Measurements from ENCODE around the gene LY6G5B.
A peak's percentile ranks its signal among the peaks of the same experiment; 100 is the strongest.
"Not testable (repeated sequence)": the region's sequence is repeated elsewhere in the genome, so short reads cannot be mapped to it uniquely, and the experiment has no call there.

LY6G5B gene

GRCh38 chr6:31692353-31692752 lies 22.6 kb downstream of the LY6G5B start:
- no peak for DNase-seq

DNA sequence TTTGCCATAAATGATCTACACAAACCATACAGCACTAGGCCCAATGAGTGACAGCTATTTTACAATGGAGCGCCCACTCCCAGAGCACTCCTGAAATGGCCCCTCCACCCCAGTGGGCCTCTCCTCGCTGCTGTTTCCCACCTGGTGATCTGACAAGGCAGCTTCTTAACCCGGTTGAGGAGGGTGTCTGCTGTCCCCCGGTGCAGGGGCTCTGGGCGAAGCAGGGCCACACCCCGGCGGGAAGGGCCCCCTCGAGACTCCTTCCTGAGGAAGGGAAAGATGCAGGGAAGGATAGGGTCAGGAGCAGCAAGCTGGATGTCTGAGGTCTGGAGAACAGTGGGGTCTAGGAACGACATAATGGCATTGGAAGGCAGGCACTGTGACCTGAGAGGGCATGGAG lies 23.1 kb downstream of the LY6G5B start:
- DNase-seq, result no peak

GRCh38 chr6:31693535-31693934 lies 23.8 kb downstream of the LY6G5B start:
- no peak for DNase-seq

GRCh38 chr6:31697555-31697954 lies 27.8 kb downstream of the LY6G5B start:
- DNase-seq, result no peak

GRCh38 chr6:31700740-31701401 lies 31.1 kb downstream of the LY6G5B start:
- DNase-seq, result no peak

DNA sequence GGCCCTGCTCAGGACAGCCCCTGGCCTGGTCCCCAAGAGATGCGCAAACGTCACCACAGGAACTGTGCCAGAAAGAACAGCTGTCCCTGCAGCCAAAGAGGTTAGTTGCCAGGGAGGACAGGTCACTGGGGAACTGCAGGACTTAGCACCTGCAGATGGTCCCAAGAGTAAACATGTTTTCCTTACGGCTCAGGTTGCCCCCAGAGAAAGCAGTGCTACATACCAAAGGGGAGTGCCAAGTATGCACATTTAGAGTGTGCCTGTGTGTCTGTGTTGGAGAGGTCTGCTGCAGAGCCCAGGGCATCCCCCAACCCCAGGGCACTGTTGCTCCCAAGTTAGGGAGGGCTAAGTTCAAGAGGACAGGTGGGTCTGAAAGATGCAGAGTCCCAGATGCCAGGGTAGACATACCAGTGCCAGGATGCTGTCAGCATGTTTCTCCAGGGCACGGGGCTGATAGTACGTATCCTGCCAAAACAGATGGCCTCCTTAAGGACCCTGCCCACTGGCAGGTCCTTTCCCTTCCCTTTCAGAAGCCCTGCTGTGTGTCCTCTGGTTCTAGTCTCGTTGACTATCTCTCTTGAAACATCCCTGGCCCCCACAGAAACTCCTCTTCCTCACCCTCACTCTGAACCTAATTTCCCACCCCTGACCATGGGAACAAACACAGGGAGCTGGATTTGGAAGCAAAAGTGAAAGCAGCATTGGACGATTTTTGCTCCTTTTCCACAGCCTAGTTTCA lies 32.1 kb downstream of the LY6G5B start:
- DNase-seq, result no peak

DNA sequence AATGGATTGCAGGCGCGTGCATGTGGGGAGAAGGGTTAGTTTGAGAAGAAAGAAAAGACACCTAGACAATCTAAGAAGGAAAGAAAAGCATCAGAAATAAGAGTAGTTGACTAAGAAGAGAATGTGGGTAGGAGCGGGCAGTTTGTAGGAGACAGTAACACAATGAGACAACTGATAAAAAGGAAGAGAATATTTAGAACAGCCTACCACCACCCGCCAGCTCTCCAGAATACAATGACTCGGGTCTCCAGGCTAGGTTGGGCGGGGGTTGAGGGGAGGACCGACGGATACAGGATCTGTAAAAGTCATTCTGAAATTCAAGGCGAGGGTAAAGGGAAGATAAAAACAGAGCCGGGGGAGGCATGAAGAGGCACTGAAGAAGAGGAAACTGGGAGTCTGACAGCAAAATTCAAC lies 32.6 kb downstream of the LY6G5B start:
- peak; percentile 76 for DNase-seq

GRCh38 chr6:31702819-31703716 lies 33.3 kb downstream of the LY6G5B start, which contains the start of gene ABHD16A:
Gene ABHD16A (minus strand): TSS chr6:31703324. CDS start chr6:31703281, 43 bp downstream.
- DNase-seq, result peak; percentile 98

DNA sequence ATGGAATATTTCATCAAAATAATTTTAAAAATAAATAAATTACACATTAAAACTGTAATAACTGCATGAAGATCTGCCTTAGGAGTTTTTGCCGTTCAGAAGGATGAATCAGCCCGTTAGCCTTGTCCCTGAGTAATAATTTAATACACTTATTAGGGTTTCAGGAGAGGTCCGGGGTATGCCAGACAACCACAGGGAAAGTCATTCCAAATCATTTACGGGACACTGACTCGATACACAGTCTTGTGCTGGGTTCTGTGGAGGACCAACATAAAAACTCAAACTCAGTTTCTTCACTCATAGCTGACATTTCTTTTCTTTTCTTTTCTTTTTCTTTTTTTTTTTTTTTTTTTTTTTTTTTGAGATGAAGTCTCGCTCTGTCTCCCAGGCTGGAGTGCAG lies 36.2 kb downstream of the LY6G5B start:
- DNase-seq, result no peak

DNA sequence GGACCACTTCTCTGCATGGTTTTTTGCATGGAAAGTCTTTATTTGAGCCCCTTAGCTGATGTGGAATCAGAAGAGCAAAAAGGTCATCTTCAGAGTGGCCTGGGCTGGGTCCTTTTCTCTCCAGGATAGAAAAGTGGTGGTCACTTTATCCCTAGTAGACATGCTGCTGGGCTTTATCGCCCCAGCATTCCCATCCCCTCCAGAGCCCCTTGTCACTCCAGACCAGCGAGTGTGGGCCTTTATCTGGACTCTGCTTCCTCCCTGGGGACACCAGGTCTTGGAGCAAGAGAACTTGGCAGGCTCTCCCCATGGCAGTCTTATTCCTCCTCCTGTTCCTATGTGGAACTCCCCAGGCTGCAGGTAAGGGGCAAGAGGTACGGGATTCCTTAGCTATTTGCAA lies 36.8 kb downstream of the LY6G5B start, which contains the start of gene LY6G6F:
Gene LY6G6F (plus strand): TSS at position 268 of the 400 bp plus-strand sequence. CDS start 41 bp downstream, at position 309.
- no peak for DNase-seq

GRCh38 chr6:31707701-31708100 lies 37.9 kb downstream of the LY6G5B start:
- DNase-seq, result no peak

DNA sequence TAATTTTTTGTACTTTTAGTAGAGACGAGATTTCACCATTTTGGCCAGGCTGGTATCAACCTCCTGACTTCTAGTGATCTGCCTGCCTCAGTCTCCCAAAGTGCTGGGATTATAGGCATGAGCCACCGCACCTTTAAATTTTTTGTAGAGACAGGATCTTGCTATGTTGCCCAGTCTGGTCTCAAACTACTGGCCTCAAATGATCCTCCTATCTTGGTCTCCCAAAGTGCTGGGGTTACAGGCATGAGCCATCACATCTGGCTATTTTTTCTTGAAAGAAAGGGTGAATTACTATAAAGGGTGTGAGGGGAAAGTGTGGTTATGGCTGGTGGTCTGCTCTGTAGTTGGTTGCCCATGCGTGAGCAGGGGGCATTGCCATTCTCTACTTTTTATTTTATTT lies 38.4 kb downstream of the LY6G5B start:
- DNase-seq, result no peak

DNA sequence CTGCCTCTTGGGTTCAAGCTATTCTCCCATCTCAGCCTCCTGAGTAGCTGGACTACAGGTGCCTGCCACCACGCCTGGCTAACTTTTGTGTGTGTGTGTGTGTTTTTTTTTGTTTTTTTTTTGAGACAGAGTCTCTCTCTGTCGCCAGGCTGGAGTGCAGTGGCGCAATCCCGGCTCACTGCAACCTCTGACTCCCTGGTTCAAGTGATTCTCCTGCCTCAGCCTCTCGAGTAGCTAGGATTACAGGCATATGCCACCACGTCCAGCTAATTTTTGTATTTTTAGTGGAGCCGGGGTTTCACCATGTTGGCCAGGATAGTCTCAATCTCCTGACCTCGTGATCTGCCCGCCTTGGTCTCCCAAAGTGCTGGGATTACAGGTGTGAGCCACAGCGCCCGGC lies 39.4 kb downstream of the LY6G5B start:
- not testable (repeated sequence) for DNase-seq

- no peak for DNase-seq
Observed at GRCh38 chr6:31710523-31711219, 40.9 kb downstream of the LY6G5B start.

DNA sequence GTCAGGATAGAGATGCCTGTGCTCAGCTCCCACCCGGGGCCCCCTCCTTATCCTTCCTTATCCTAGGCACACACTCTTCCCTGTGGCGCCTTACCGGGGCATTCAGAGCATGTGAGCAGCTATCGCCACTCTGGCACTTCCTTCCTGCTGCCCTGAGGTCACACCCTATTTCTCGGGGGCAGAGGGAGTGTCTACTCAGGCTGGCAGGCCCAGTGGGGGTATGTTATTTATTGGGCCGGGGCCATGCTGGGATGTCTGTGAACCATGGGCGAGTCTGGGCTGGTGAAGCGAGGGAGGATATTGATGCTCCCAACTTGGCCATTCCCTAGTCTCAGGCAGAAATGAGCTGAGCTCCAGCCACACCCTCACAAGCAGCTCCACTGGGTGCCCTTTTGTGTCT lies 41.5 kb downstream of the LY6G5B start:
- no peak for DNase-seq

GRCh38 chr6:31712296-31712695 lies 42.5 kb downstream of the LY6G5B start:
- no peak for DNase-seq

DNA sequence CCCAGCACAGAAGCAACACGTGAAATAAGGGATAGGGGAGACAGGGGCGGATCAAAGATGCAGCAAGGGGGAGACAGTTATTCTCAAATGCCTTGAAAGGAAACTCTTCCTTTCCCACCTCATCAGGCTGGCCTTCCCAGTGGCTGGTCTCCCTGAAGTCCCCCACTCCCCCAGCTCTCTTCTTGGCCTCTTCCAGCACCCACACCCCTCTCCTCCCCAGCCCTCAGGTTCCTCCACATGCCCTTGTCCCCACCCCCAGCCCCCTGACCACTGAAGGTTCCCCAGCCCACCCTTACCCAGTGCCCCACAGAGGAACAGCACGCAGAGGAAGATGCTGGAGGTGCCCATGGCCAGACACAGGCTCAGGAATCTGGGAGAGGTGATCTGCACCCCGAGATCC lies 43.7 kb downstream of the LY6G5B start:
- DNase-seq, result no peak

DNA sequence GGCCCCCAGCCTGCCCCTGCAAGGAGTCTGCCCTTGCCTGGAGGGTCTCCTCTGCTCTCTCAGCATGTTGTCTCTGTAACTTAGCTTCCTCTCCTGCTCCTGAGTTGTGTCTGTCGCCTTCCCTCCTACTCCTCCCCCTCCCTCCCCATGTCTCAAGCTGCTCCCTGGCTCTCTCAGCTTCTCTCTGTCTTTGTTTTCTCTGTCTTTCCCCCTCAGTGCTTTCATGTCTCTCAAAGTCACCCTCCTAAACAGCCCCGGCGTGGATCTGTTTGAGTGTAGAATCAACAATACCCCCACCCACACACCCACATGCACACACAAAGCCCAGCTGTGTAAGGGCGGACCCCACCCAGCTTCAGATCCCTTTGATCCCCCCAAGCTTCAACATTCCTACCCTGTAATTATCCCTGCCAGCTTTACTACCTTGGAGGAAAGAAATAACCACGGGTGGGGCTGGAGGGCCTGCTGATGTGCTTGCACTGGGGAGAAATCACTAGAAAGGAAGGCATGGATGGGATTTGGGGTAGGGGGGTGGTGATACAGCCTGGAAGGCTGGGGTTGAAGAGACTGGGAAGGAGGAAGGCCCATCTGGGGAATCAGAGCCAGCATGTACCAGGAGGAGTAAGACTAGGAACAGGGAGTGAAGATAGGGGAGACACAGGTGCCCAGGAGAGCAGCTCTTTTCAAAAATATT lies 44.4 kb downstream of the LY6G5B start:
- no peak for DNase-seq

DNA sequence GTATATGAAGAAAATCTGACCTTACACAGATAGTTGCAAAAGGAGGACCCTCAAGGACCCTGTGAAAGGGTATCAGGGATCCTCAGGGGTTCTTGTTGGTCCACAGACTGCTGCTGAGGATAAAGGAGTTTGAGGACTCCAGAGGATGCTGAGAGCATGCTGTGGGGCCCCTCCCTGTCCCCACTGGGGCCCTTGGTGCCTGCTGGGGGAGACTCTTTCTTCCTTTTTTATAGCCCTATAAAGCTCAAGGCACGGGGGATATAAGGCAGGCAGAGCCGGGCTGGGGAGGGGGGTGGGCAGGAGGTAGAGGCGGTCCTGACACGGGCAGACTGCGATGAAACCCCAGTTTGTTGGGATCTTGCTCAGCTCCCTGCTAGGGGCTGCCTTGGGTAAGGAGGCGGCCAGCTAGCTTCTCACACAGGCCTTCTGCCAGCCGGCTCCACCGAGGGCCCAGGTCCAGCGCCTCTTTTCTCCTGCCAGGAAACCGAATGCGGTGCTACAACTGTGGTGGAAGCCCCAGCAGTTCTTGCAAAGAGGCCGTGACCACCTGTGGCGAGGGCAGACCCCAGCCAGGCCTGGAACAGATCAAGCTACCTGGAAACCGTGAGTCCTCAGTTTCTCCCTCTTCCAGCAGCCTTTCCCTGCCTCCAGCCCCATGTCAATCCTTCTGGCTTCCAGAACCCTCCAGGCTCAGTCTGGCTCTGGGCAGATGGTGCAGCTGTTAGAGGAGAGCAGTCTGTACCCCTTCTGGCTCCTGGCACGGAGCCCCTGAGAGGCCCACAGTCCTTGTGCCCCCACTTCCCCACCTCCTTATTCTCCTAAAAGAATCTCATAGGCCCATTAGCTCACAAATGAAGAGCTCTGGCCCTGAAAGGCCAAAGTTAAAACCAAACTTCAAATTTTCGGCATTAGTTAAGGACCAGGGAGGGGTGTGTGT lies 45.5 kb downstream of the LY6G5B start, which contains the start of gene LY6G6D:
Gene LY6G6D (plus strand): TSS at position 327 of the 937 bp plus-strand sequence. CDS start 8 bp downstream, at position 335.
- DNase-seq, result no peak

DNA sequence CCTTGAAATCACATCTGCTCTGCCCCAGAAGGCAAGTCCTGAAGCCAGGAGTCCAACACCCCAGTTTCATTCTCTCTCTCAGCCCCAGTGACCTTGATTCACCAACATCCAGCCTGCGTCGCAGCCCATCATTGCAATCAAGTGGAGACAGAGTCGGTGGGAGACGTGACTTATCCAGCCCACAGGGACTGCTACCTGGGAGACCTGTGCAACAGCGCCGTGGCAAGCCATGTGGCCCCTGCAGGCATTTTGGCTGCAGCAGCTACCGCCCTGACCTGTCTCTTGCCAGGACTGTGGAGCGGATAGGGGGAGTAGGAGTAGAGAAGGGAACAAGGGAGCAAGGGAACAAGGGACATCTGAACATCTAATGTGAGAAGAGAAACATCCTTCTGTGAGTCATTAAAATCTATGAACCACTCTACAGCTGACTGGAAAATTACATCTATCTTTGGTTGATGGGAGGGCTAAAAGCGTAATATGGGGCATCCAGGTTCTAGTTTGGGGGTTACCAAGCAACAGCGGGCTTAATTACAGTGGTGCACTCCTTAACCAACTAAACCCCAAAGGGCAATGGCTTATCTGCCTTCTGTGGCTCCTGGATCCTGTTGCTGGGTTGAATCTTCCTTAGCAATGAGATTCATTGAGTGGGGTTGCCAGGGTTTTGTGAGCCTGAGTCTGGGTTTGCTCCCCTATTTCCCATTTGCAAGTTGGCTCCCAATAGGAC lies 47.9 kb downstream of the LY6G5B start:
- DNase-seq, result no peak
